GM18498 (cell line): Measurements from ENCODE around the gene SURF2.

Experiments used
- ATAC-seq: cut with Tn5 transposase; IDR thresholded peaks from one replicate; pipeline ENCODE4 v1.9.1; 2021; ENCODE audit warnings: mild to moderate bottlenecking, moderate library complexity; ENCODE audit not compliant: unreplicated experiment

The SURF2 gene

GRCh38 chr9:133335924-133336811 is 20.2 kb upstream of the SURF2 start, which contains the start of gene SURF6:
Gene SURF6, minus strand, starts transcription at chr9:133336188. Its CDS starts 56 bp downstream, at chr9:133336132.
- peak; percentile 88 for ATAC-seq

GRCh38 chr9:133339641-133340040 is 16.7 kb upstream of the SURF2 start:
- ATAC-seq: no peak

- ATAC-seq: no peak
Observed at GRCh38 chr9:133340256-133340655, 16.1 kb upstream of the SURF2 start.

GRCh38 chr9:133340916-133341315 is 15.4 kb upstream of the SURF2 start:
- ATAC-seq: no peak

- no peak for ATAC-seq
Observed at GRCh38 chr9:133341369-133342068, 14.8 kb upstream of the SURF2 start.

- ATAC-seq: no peak
Observed at GRCh38 chr9:133342069-133342406, 14.3 kb upstream of the SURF2 start.

GRCh38 chr9:133342570-133342969 is 13.8 kb upstream of the SURF2 start:
- ATAC-seq: no peak

- ATAC-seq: no peak
Observed at GRCh38 chr9:133344071-133344470, 12.3 kb upstream of the SURF2 start.

GRCh38 chr9:133344979-133345378 is 11.4 kb upstream of the SURF2 start:
- no peak for ATAC-seq

- ATAC-seq: no peak
Observed at GRCh38 chr9:133345596-133345995, 10.8 kb upstream of the SURF2 start.

GRCh38 chr9:133346021-133346785 is 10.1 kb upstream of the SURF2 start:
- ATAC-seq: no peak

- peak; percentile 35 for ATAC-seq
Observed at GRCh38 chr9:133347515-133347984, 8.8 kb upstream of the SURF2 start.

GRCh38 chr9:133347985-133348717 is 8.2 kb upstream of the SURF2 start, which contains the start of the genes MED22 and RPL7A:
Gene MED22, minus strand, starts transcription at chr9:133348131. Its CDS starts 1,469 bp downstream, at chr9:133346662.
Gene RPL7A, plus strand, starts transcription at chr9:133348218. Its CDS starts 26 bp downstream, at chr9:133348244.
- peak; percentile 70 for ATAC-seq

GRCh38 chr9:133348718-133349573 is 7.4 kb upstream of the SURF2 start:
- ATAC-seq: no peak

- no peak for ATAC-seq
Observed at GRCh38 chr9:133349965-133350616, 6.3 kb upstream of the SURF2 start.

- ATAC-seq: no peak
Observed at GRCh38 chr9:133351526-133351907, 4.8 kb upstream of the SURF2 start.

- no peak for ATAC-seq
Observed at GRCh38 chr9:133351908-133352634, 4.3 kb upstream of the SURF2 start.

GRCh38 chr9:133352635-133353340 is 3.6 kb upstream of the SURF2 start:
- ATAC-seq: no peak
